Measurements from ENCODE around the gene ARFGEF2. TPM values are rescaled to one million over a fixed set of nuclear protein-coding genes. Genes with fewer than 3 reads are reported as not detected.

The ARFGEF2 gene
- total and polyA plus RNA-seq, 2 of the 8 experiments (the other 6 are each of a cell fraction or from before 2014, with no cell fraction given): 8.1 to 21.8 TPM

GRCh38 chr20:49034070-49034732, 112.7 kb downstream of the ARFGEF2 start (continued):
- TF ChIP-seq CTCF (IDR thresholded peaks at IDR 0.05; ENCODE audit: control extremely low read depth in 1 of 3, insufficient read depth in 1 of 3, low read depth in 1 of 3, low read length in 3 of 3): no peak
- no peak for TF ChIP-seq SIX5 (IDR thresholded peaks at IDR 0.05; ENCODE audit: low read depth, low read length)

All from H1 (cell line).